OCI-LY1 (cell line): Measurements from ENCODE around the gene DNAH9.

ENCODE experiments used
- H2AFZ ChIP-seq: fragments of 200-600 bp; sonication (generic), shearing (Covaris generic); 2 replicates; pipeline ENCODE4 v1.6.0; 2014; ENCODE audit warnings: antibody characterized with exemption, mild to moderate bottlenecking, low read length
- H3F3A ChIP-seq: fragments of 200-600 bp; sonication (generic), shearing (Covaris generic); 2 replicates; pipeline ENCODE4 v1.6.0; 2014; ENCODE audit warnings: mild to moderate bottlenecking, antibody characterized with exemption, low read length, moderate library complexity; ENCODE audit not compliant: insufficient read depth
- H3K27ac ChIP-seq: fragments of 200-600 bp; sonication (generic); 2 replicates; pipeline ENCODE4 v1.5.1; 2014; ENCODE audit warnings: low read length, mixed run types, mild to moderate bottlenecking, low read depth; ENCODE audit not compliant: poor library complexity, severe bottlenecking
- H3K27me3 ChIP-seq: fragments of 200-600 bp; sonication (generic); 2 replicates; pipeline ENCODE4 v1.6.0; 2014; ENCODE audit warnings: antibody characterized with exemption, mild to moderate bottlenecking, low read length, moderate library complexity; ENCODE audit not compliant: insufficient read depth
- H3K36me3 ChIP-seq: fragments of 200-600 bp; sonication (generic); 2 replicates; pipeline ENCODE4 v1.6.1; 2014; ENCODE audit warnings: mild to moderate bottlenecking, antibody characterized with exemption, low read length, moderate library complexity, mixed read lengths; ENCODE audit not compliant: insufficient read depth
- H3K4me1 ChIP-seq: fragments of 200-600 bp; sonication (generic); 2 replicates; pipeline ENCODE4 v1.5.1; 2014; ENCODE audit warnings: mild to moderate bottlenecking, low read length, moderate library complexity; ENCODE audit not compliant: insufficient read depth, severe bottlenecking
- H3K4me2 ChIP-seq: fragments of 200-600 bp; sonication (generic), shearing (Covaris generic); 2 replicates; pipeline ENCODE4 v1.6.1; 2014; ENCODE audit warnings: low read length
- H3K4me3 ChIP-seq: fragments of 200-600 bp; sonication (generic); 2 replicates; pipeline ENCODE4 v1.5.1; 2014; ENCODE audit warnings: low read length, low read depth, mild to moderate bottlenecking, mixed read lengths; ENCODE audit not compliant: poor library complexity, severe bottlenecking
- H3K79me2 ChIP-seq: fragments of 200-600 bp; shearing (Covaris generic); 2 replicates; pipeline ENCODE4 v1.6.1; 2016; ENCODE audit warnings: mixed run types, low read length, mixed read lengths; ENCODE audit not compliant: insufficient read depth
- H3K9ac ChIP-seq: fragments of 200-600 bp; sonication (generic), shearing (Covaris generic); 2 replicates; pipeline ENCODE4 v1.6.1; 2014; ENCODE audit warnings: mild to moderate bottlenecking, low read length, mixed read lengths
- H3K9me2 ChIP-seq: fragments of 200-600 bp; sonication (generic), shearing (Covaris generic); 2 replicates; pipeline ENCODE4 v1.6.1; 2014; ENCODE audit warnings: low read depth, mild to moderate bottlenecking, low read length, mixed read lengths
- H3K9me3 ChIP-seq: fragments of 200-600 bp; shearing (Covaris generic); 2 replicates; pipeline ENCODE4 v1.6.1; 2014; ENCODE audit warnings: low read length, mixed read lengths
- H4K20me1 ChIP-seq: fragments of 200-600 bp; sonication (generic), shearing (Covaris generic); 2 replicates; pipeline ENCODE4 v1.6.0; 2016; ENCODE audit warnings: mild to moderate bottlenecking, low read length; ENCODE audit not compliant: insufficient read depth
- EZH2 ChIP-seq: fragments of 200-600 bp; sonication (generic), shearing (Covaris generic); IDR thresholded peaks from 2 replicates; pipeline ENCODE4 v1.8.0; 2017; ENCODE audit warnings: borderline replicate concordance, mixed run types, mild to moderate bottlenecking, antibody characterized with exemption, low read length, moderate library complexity, mixed read lengths
- TF ChIP-seq, protein P1 (sequence below): fragments of 200-600 bp; sonication (generic), shearing (Covaris generic); IDR thresholded peaks from 2 replicates; pipeline ENCODE4 v1.5.1; 2017; ENCODE audit warnings: mild to moderate bottlenecking, antibody characterized with exemption, low read length, moderate library complexity, mixed read lengths

DNAH9 gene

DNA sequence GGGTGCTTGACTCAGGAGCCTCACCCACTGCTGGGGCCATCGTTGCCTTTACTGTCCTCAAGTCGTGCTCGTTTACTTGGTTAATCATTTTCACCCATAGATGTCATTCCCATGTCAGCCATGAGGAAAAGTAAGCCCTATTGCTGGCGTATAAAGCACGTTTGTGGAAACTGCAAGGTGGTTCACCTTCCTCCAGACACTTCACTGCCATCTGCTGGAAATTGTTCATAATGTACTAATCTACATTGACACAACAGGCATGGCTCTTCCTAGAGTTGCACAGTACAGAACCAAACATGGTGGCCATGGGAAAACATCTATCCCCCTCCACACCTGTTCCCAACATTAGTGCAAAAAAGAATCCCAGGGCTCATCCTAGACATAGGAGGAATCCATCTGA is 282.4 kb downstream of the DNAH9 start:
- Histone ChIP-seq H3K9me2 (no peaks in the 10 kb centered on the region), H3K27me3 (no peaks in the 10 kb centered on the region), H3K79me2 (no peaks in the 10 kb centered on the region), H2AFZ (no peak overlapping the region), H3F3A (no peaks in the 10 kb centered on the region), H3K9ac (no peak overlapping the region), H3K36me3 (no peaks in the 10 kb centered on the region), H4K20me1 (no peaks in the 10 kb centered on the region), H3K4me2 (no peak overlapping the region), H3K4me3 (no peak overlapping the region), H3K27ac (no peak overlapping the region), H3K4me1 (no peaks in the 10 kb centered on the region), H3K9me3 (no peaks in the 10 kb centered on the region)
- TF ChIP-seq EZH2 = no peak
- TF ChIP-seq, protein P1, sequence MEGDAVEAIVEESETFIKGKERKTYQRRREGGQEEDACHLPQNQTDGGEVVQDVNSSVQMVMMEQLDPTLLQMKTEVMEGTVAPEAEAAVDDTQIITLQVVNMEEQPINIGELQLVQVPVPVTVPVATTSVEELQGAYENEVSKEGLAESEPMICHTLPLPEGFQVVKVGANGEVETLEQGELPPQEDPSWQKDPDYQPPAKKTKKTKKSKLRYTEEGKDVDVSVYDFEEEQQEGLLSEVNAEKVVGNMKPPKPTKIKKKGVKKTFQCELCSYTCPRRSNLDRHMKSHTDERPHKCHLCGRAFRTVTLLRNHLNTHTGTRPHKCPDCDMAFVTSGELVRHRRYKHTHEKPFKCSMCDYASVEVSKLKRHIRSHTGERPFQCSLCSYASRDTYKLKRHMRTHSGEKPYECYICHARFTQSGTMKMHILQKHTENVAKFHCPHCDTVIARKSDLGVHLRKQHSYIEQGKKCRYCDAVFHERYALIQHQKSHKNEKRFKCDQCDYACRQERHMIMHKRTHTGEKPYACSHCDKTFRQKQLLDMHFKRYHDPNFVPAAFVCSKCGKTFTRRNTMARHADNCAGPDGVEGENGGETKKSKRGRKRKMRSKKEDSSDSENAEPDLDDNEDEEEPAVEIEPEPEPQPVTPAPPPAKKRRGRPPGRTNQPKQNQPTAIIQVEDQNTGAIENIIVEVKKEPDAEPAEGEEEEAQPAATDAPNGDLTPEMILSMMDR = peak; percentile 46

DNA sequence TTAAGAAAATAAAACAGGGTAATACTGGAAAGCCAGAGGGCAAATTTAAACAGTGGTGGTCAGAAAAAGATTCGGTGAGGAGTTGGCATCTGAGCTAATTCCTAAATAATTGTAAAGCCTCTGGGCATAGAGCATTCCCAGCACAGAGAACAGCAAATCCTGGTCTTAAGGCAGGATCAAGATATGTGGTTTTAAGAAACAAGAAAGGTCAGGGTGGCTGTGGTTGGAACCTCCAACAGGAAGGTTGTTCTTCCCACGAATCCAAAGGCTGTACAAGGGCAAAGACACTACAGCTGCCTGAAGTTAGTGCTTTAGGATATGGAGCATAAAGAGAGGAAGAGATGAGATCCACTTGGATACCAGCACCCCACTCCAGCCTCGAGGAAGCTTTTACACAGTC is 284.4 kb downstream of the DNAH9 start:
- Histone ChIP-seq H2AFZ (no peak overlapping the region), H3K4me3 (no peak overlapping the region), H3K9me3 (no peaks in the 10 kb centered on the region), H3K36me3 (no peaks in the 10 kb centered on the region), H4K20me1 (no peaks in the 10 kb centered on the region), H3K4me2 (no peak overlapping the region), H3K79me2 (no peaks in the 10 kb centered on the region), H3K4me1 (no peaks in the 10 kb centered on the region), H3K27me3 (no peaks in the 10 kb centered on the region), H3K9me2 (no peaks in the 10 kb centered on the region), H3K9ac (no peak overlapping the region), H3F3A (no peaks in the 10 kb centered on the region), H3K27ac (no peak overlapping the region)
- TF ChIP-seq, protein P1 = no peak
- no peak for TF ChIP-seq EZH2

DNA sequence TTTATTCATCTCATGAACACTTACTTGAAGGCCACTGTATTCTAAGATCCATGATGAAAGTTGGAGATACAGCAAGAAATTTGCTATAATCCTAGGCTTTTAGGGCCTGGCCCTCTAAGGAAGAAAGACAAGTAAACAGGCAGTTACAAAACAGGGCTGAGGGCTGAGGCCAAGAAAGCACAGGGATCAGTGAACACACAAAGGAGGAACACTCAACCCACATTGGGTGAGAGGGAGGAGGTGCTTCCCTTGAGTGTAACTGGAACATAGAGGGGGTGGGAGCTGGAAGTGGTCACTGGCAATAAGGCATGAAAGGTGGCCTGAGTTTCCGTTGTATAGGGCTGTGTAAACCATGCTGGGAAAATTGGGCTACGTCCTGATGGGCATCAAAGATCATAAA is 286.8 kb downstream of the DNAH9 start:
- H3K36me3 ChIP-seq = no peaks in the 10 kb centered on the region
- no peaks in the 10 kb centered on the region for H3K4me1 ChIP-seq
- no peaks in the 10 kb centered on the region for H3F3A ChIP-seq
- H3K27me3 ChIP-seq = no peaks in the 10 kb centered on the region
- no peaks in the 10 kb centered on the region for H3K79me2 ChIP-seq
- H3K27ac ChIP-seq = no peak overlapping the region
- no peaks in the 10 kb centered on the region for H3K9me3 ChIP-seq
- no peak overlapping the region for H3K4me3 ChIP-seq
- H3K4me2 ChIP-seq = no peak overlapping the region
- H4K20me1 ChIP-seq = no peaks in the 10 kb centered on the region
- no peaks in the 10 kb centered on the region for H3K9me2 ChIP-seq
- TF ChIP-seq, protein P1 = no peak
- no peak for TF ChIP-seq EZH2
- H3K9ac ChIP-seq = no peak overlapping the region
- H2AFZ ChIP-seq = no peak overlapping the region
